ENCODE measurements around the gene B4GALT5.
"Not testable (repeated sequence)": the region's sequence is repeated elsewhere in the genome, so short reads cannot be mapped to it uniquely, and the experiment has no call there.

The B4GALT5 gene

GRCh38 chr20:49713753-49714712 lies at the start of gene B4GALT5:
Gene B4GALT5, minus strand, starts transcription at chr20:49713878. Its CDS starts 188 bp downstream, at chr20:49713690.
- peak within 1 kb of the TSS; percentile 78 for H3K4me3 ChIP-seq (ENCODE audit: low read depth, low read length)
- TF ChIP-seq CTCF (IDR thresholded peaks at IDR 0.05; ENCODE audit: insufficient read depth, low read depth, low read length, missing control alignments): no peak
- DNase-seq (ENCODE audit: low read depth): peak; percentile 85

DNA sequence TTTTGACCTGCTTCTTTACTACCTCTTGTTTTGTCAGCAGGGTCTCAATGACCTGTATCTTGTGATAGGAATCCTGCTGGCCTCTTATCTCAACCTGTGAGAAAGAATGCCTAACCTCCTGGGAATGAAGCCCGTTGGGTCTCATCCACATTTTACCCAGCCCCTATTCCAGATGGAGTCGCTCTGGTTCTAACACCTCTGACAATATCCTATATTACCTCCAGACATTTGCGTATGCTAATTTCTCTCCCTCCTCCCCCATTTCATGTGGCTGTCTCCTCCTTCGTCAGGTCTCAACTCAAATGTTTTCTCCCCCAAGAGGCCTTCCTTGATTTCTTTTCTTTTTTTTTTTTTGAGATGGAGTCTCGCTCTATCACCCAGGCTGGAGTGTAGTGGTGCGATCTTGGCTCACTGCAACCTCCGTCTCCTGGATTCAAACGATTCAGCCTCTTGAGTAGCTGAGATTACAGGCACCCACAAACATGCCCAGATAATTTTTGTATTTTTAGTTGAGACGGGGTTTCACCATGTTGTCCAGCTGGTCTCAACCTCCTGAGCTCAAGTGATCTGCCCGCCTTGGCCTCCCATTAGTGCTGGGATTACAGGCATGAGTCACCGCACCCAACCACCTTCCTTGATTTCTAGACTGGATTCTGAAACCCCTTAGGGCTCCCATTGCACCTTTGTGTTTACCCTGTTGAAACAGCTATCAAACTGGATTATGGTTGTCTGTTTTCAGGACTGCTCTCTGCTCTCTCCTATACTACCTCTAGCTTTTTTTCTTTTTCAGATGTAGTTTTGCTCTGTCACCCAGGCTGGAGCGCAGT lies 49.5 kb upstream of the B4GALT5 start:
- TF ChIP-seq CTCF (IDR thresholded peaks at IDR 0.05; ENCODE audit: insufficient read depth, low read depth, low read length, missing control alignments): no peak
- DNase-seq (ENCODE audit: low read depth): no peak
- no peak overlapping the region for H3K4me3 ChIP-seq (ENCODE audit: low read depth, low read length)

DNA sequence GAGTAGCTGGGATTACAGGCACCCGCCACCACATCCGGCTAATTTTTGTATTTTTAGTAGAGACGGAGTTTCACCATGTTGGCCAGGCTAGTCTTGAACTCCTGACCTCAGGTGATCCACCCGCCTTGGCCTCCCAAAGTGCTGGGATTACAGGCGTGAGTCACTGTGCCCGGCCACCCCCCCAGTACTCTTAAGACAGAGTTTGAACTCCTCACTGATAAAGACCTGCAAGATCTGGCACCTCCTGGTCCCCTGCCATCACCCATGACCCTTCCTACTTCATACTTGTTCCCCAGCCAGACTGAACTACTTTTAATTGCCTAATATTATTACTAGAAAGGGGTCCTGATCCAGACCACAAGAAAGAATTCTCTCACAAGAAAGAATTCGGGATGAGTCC lies 48.2 kb upstream of the B4GALT5 start:
- H3K4me3 ChIP-seq (ENCODE audit: low read depth, low read length): not testable (repeated sequence)

DNA sequence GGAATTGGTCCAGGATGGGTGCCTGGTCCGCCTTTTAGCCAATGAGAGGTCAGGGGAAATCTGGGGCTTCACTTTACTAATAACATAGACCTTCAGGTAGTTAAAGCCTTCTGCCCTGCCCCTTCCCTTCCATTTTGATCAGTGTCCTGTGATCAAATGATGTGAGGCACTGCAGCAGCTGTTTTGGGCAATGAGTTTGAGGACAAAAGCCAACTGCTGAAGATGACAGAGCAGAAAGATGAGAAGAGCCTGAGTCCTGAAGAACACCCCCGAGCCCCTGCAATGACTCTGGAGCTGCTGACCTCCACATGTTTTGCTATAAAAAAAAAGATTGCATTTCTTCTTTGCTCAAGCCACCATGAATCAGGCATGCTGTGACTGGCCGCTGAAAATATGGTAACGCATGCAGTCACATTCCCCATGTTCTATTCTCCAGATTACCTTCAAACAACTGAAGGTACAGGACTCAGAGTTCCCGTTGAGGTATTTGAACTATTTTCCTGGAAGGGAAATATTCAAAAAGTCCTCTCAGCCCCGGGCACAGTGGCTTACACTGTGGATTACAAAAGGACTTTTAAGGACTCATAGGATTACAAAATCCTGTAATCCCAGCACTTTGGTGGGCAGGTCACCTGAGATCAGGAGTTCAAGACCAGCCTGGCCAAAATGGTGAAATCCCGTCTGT lies 45.7 kb upstream of the B4GALT5 start:
- DNase-seq (ENCODE audit: low read depth): no peak
- no peak for TF ChIP-seq CTCF (IDR thresholded peaks at IDR 0.05; ENCODE audit: insufficient read depth, low read depth, low read length, missing control alignments)
- H3K4me3 ChIP-seq (ENCODE audit: low read depth, low read length): no peak overlapping the region

More for the DNA sequence above, 48.2 kb upstream of the B4GALT5 start:
- DNase-seq (ENCODE audit: low read depth): not testable (repeated sequence)

DNA sequence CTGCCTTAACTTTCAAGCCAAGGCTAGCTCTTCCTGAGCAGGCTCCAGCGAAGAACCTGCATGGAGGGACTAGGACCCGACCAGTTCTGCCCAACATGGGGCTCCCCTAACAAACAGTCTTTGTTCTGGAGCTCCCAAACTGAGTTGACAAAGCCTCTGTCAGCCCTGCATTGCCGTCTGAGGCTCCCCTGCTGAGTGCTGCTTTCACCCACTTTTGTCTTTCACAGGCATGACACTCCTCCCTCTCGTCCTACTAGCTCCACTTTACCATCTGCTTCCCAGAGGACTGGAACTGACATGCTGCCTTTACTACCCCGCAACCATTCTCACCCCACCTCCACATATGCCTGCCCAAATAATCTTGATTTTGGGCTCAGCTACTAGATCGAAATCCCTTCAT lies 45.1 kb upstream of the B4GALT5 start:
- DNase-seq (ENCODE audit: low read depth): no peak
- H3K4me3 ChIP-seq (ENCODE audit: low read depth, low read length): no peak overlapping the region
- no peak for TF ChIP-seq CTCF (IDR thresholded peaks at IDR 0.05; ENCODE audit: insufficient read depth, low read depth, low read length, missing control alignments)

DNA sequence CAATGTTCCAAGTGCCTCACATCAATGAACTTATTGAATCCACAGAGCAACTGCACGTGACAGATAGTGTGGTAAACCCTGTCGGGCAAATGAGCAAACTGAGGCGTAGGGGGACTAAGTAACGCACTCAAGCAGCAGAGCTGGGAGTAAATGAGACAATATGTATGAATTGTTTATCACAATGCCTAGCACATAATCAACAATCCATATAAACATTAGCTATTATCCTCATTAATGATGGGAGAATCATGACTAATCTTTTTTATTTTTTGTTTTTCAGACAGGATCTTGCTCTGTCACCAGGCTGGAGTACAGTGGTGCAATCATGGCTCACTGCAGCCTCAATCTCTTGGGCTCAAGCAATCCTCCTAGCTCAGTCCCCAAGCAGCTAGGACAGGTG lies 43.9 kb upstream of the B4GALT5 start:
- no peak for DNase-seq (ENCODE audit: low read depth)
- no peak for TF ChIP-seq CTCF (IDR thresholded peaks at IDR 0.05; ENCODE audit: insufficient read depth, low read depth, low read length, missing control alignments)
- H3K4me3 ChIP-seq (ENCODE audit: low read depth, low read length): no peak overlapping the region

- H3K4me3 ChIP-seq (ENCODE audit: low read depth, low read length): no peak overlapping the region
- DNase-seq (ENCODE audit: low read depth): no peak
- no peak for TF ChIP-seq CTCF (IDR thresholded peaks at IDR 0.05; ENCODE audit: insufficient read depth, low read depth, low read length, missing control alignments)
These were observed 42.6 kb upstream of the B4GALT5 start for GRCh38 chr20:49756241-49756640.

All from GM12865 (cell line).